Esophagus muscularis mucosa (tissue), 4 donors: Measurements from ENCODE around the gene MRPL55.

Experiments
- EP300 ChIP-seq: sonication (generic); formaldehyde crosslinking; IDR thresholded peaks from one replicate; pipeline ENCODE4 v1.6.1; 2017; ENCODE audit warnings: antibody characterized with exemption
- POLR2A ChIP-seq: fragments of 450-650 bp; IDR thresholded peaks from one replicate; pipeline ENCODE4 v1.6.1; 2017; ENCODE audit warnings: antibody characterized with exemption, moderate library complexity, mild to moderate bottlenecking, low read depth
- TF ChIP-seq, protein P1 (sequence below), 3 experiments: fragments of 200-600 bp in 2 of 3; fragments of 450-650 bp in 1 of 3; sonication (generic) in 2 of 3; IDR thresholded peaks; one replicate each; pipeline ENCODE4 v1.5.1; 2017 to 2019; ENCODE audit warnings: antibody characterized with exemption in 3 of 3, mild to moderate bottlenecking in 2 of 3, moderate library complexity in 1 of 3

DNA sequence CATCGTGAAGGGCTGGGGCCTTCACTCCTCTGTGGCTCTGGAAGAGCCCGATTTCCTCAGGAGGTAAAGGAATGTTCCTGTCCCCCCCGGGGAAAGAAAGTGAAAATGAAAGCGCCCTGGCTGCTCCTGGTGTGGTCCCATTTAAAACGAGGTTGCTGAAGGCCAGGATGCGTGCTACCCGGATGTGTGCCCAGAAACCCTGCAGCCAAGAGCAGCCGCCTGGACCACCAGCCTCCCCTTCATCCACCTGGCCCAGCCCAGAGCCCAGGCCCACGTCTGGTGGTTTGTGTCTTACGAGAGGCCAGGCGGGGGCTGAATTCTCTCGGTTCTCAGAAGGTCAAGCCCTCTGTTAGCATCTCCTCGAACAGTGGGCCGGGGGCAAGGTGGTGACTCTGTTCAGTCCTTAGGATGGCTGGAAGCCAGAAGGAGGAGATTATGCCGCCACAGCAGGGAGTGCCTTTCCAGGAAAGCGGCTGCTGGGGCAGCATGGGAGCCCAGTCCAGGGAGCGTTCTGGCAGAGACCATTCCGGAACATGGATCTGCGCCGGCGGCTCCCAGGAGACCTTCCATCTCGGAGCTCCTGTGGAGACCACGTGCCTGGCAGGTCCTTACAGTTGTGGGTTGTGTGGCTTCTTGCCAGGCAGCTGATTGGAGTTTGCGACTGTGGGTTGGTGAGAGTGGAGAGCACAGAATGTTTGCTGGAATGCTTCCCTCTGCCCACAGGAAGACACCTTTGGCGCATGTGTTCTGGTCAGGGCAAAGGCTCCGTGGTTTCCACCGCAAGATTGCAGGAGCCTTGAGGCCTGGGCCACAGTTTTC is 32.3 kb upstream of the MRPL55 start:
- TF ChIP-seq, protein P1, sequence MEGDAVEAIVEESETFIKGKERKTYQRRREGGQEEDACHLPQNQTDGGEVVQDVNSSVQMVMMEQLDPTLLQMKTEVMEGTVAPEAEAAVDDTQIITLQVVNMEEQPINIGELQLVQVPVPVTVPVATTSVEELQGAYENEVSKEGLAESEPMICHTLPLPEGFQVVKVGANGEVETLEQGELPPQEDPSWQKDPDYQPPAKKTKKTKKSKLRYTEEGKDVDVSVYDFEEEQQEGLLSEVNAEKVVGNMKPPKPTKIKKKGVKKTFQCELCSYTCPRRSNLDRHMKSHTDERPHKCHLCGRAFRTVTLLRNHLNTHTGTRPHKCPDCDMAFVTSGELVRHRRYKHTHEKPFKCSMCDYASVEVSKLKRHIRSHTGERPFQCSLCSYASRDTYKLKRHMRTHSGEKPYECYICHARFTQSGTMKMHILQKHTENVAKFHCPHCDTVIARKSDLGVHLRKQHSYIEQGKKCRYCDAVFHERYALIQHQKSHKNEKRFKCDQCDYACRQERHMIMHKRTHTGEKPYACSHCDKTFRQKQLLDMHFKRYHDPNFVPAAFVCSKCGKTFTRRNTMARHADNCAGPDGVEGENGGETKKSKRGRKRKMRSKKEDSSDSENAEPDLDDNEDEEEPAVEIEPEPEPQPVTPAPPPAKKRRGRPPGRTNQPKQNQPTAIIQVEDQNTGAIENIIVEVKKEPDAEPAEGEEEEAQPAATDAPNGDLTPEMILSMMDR (IDR thresholded peaks at IDR 0.05), result no peak
- TF ChIP-seq POLR2A (no peak), EP300 (no peak)
